ENCODE results near the gene ZNF326. TPM values are rescaled to one million over a fixed set of nuclear protein-coding genes. Genes with fewer than 3 reads are reported as not detected.

Gene ZNF326
- total and polyA plus RNA-seq, 2 of the 8 experiments (the other 6 are each of a cell fraction or from before 2014, with no cell fraction given) = 12.2 to 30.6 TPM

DNA sequence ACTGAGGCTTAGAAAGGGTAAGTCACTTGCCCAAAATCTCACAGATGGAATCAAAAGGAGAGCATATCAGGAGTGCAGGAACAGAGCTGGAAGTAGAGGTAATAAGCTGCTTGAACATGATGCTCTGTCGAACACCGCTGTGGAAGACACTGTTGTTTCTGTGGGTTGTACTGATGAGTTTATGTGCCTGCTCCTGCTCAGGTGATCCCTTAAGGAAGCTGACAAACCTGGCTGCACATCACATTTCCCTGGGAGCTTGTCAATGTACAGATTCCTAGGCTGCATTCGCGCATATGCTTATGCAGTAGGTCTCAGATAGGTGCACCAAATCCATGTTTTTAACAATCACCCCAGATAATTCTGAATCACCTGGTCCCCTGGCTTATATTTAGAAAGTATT, 79.7 kb downstream of the ZNF326 start (continued):
- TF ChIP-seq NANOG (IDR thresholded peaks at IDR 0.05; ENCODE audit: insufficient read depth, low read depth, low read length, poor library complexity, severe bottlenecking) (no peak), CEBPB (IDR thresholded peaks at IDR 0.05; ENCODE audit: low read depth, low read length) (no peak)

Data from H1 (cell line).